ENCODE results near the gene ZMYND11.
A peak's percentile ranks its signal among the peaks of the same experiment; 100 is the strongest.

ZMYND11 gene

GRCh38 chr10:136465-136762 is 1.2 kb downstream of the ZMYND11 start:
- TF ChIP-seq, protein P1, sequence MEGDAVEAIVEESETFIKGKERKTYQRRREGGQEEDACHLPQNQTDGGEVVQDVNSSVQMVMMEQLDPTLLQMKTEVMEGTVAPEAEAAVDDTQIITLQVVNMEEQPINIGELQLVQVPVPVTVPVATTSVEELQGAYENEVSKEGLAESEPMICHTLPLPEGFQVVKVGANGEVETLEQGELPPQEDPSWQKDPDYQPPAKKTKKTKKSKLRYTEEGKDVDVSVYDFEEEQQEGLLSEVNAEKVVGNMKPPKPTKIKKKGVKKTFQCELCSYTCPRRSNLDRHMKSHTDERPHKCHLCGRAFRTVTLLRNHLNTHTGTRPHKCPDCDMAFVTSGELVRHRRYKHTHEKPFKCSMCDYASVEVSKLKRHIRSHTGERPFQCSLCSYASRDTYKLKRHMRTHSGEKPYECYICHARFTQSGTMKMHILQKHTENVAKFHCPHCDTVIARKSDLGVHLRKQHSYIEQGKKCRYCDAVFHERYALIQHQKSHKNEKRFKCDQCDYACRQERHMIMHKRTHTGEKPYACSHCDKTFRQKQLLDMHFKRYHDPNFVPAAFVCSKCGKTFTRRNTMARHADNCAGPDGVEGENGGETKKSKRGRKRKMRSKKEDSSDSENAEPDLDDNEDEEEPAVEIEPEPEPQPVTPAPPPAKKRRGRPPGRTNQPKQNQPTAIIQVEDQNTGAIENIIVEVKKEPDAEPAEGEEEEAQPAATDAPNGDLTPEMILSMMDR (IDR thresholded peaks at IDR 0.05; ENCODE audit: extremely low read depth, insufficient read depth, missing control alignments), result no peak
- in situ Hi-C loops (cut with MboI; ENCODE audit: low pct_unique_long_range_greater_than_20kb, low sequenced_read_pairs, unreplicated experiment), result no loop called here
- DNase-seq (ENCODE audit: low spot score), result no peak

- in situ Hi-C loops (cut with MboI; ENCODE audit: low pct_unique_long_range_greater_than_20kb, low sequenced_read_pairs, unreplicated experiment), result no loop called here
- DNase-seq (ENCODE audit: low spot score), result peak; percentile 50
- TF ChIP-seq, protein P1 (IDR thresholded peaks at IDR 0.05; ENCODE audit: extremely low read depth, insufficient read depth, missing control alignments), result peak; percentile 13
These were observed 1.8 kb downstream of the ZMYND11 start for GRCh38 chr10:137031-137430.

GRCh38 chr10:137606-138005 is 2.4 kb downstream of the ZMYND11 start:
- in situ Hi-C loops (cut with MboI; ENCODE audit: low pct_unique_long_range_greater_than_20kb, low sequenced_read_pairs, unreplicated experiment), result no loop called here
- TF ChIP-seq, protein P1 (IDR thresholded peaks at IDR 0.05; ENCODE audit: extremely low read depth, insufficient read depth, missing control alignments), result no peak
- DNase-seq (ENCODE audit: low spot score), result no peak

- in situ Hi-C loops (cut with MboI; ENCODE audit: low pct_unique_long_range_greater_than_20kb, low sequenced_read_pairs, unreplicated experiment), result no loop called here
- TF ChIP-seq, protein P1 (IDR thresholded peaks at IDR 0.05; ENCODE audit: extremely low read depth, insufficient read depth, missing control alignments), result no peak
- DNase-seq (ENCODE audit: low spot score), result no peak
These were observed 7.1 kb downstream of the ZMYND11 start for GRCh38 chr10:142371-142770.

GRCh38 chr10:152915-153314 is 17.7 kb downstream of the ZMYND11 start:
- TF ChIP-seq, protein P1 (IDR thresholded peaks at IDR 0.05; ENCODE audit: extremely low read depth, insufficient read depth, missing control alignments), result no peak
- no peak for DNase-seq (ENCODE audit: low spot score)
- in situ Hi-C loops (cut with MboI; ENCODE audit: low pct_unique_long_range_greater_than_20kb, low sequenced_read_pairs, unreplicated experiment), result no loop called here

- DNase-seq (ENCODE audit: low spot score), result no peak
- TF ChIP-seq, protein P1 (IDR thresholded peaks at IDR 0.05; ENCODE audit: extremely low read depth, insufficient read depth, missing control alignments), result no peak
- in situ Hi-C loops (cut with MboI; ENCODE audit: low pct_unique_long_range_greater_than_20kb, low sequenced_read_pairs, unreplicated experiment), result no loop called here
These were observed 19.1 kb downstream of the ZMYND11 start for GRCh38 chr10:154348-154747.

DNA sequence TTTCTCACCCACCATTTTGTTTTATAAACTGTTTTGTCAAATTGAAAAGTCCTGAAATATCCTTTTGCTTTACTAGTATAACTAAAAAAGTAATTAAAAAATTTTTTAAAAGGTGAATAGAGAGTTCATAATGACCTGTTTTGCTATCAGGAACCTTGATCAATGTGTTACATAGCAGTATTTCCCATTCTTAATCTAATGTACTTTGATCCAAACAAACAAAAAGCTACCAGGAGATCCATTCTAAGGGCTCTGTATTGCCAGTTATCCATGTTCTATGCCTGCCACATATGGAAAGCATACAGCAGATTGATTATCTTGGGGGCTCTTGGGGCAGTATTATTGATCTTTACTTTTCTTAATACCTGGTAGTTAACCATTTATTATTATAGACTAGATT is 32.1 kb downstream of the ZMYND11 start:
- TF ChIP-seq, protein P1 (IDR thresholded peaks at IDR 0.05; ENCODE audit: extremely low read depth, insufficient read depth, missing control alignments), result no peak
- in situ Hi-C loops (cut with MboI; ENCODE audit: low pct_unique_long_range_greater_than_20kb, low sequenced_read_pairs, unreplicated experiment), result no loop called here
- no peak for DNase-seq (ENCODE audit: low spot score)
